GM21447 (cell line): ENCODE data around the gene TUG1.
A peak's percentile ranks its signal among the peaks of the same experiment; 100 is the strongest.

ENCODE experiments used
- ATAC-seq: cut with Tn5 transposase; IDR thresholded peaks from one replicate; pipeline ENCODE4 v1.9.1; 2021; ENCODE audit not compliant: unreplicated experiment

The TUG1 gene

GRCh38 chr22:30968924-30969531, at the start of gene TUG1:
TSS of gene TUG1 (plus strand) at chr22:30969265.
- ATAC-seq = peak; percentile 82

- no peak for ATAC-seq
Measured at GRCh38 chr22:30919973-30920372, 49.1 kb upstream of the TUG1 start.

- ATAC-seq = no peak
Measured at GRCh38 chr22:30920407-30920806, 48.7 kb upstream of the TUG1 start.

- ATAC-seq = no peak
Measured at GRCh38 chr22:30921108-30921507, 48.0 kb upstream of the TUG1 start.

GRCh38 chr22:30922151-30922611, 46.9 kb upstream of the TUG1 start:
- ATAC-seq = no peak

- no peak for ATAC-seq
Measured at GRCh38 chr22:30923168-30923900, 45.7 kb upstream of the TUG1 start.

- no peak for ATAC-seq
Measured at GRCh38 chr22:30925667-30926066, 43.4 kb upstream of the TUG1 start.

GRCh38 chr22:30926706-30927105, 42.4 kb upstream of the TUG1 start:
- no peak for ATAC-seq

GRCh38 chr22:30927806-30928205, 41.3 kb upstream of the TUG1 start:
- no peak for ATAC-seq

GRCh38 chr22:30928401-30928800, 40.7 kb upstream of the TUG1 start:
- ATAC-seq = no peak

GRCh38 chr22:30930228-30930627, 38.8 kb upstream of the TUG1 start:
- no peak for ATAC-seq

- no peak for ATAC-seq
Measured at GRCh38 chr22:30931541-30932300, 37.3 kb upstream of the TUG1 start.

GRCh38 chr22:30932661-30933060, 36.4 kb upstream of the TUG1 start:
- ATAC-seq = no peak

GRCh38 chr22:30933457-30933856, 35.6 kb upstream of the TUG1 start:
- ATAC-seq = no peak

- no peak for ATAC-seq
Measured at GRCh38 chr22:30934053-30934452, 35.0 kb upstream of the TUG1 start.

GRCh38 chr22:30940685-30941362, 28.2 kb upstream of the TUG1 start:
- no peak for ATAC-seq

- no peak for ATAC-seq
Measured at GRCh38 chr22:30941363-30941740, 27.7 kb upstream of the TUG1 start.

GRCh38 chr22:30943368-30943767, 25.7 kb upstream of the TUG1 start:
- ATAC-seq = no peak

GRCh38 chr22:30944986-30945385, 24.1 kb upstream of the TUG1 start:
- ATAC-seq = no peak

- ATAC-seq = no peak
Measured at GRCh38 chr22:30945653-30946052, 23.4 kb upstream of the TUG1 start.

GRCh38 chr22:30946354-30946753, 22.7 kb upstream of the TUG1 start:
- no peak for ATAC-seq
